IMR-90 (cell line): ENCODE measurements around the gene CADM1. TPM values are rescaled to one million over a fixed set of nuclear protein-coding genes. Genes with fewer than 3 reads are reported as not detected.

Source experiments
- ATAC-seq: fragments of 200-7000 bp; cut with Tn5 transposase; 2 replicates; pipeline ENCODE4 v1.9.1; 2020; ENCODE audit warnings: low read depth, mild to moderate bottlenecking, moderate library complexity
- BruUV-seq: library from RNA; stranded (reverse); fragments of 400-500 nt; replicated peaks from 2 replicates; lab custom pipeline; 2021; lab: Mats Ljungman, UMichigan
- CTCF ChIA-PET: fragments of 300-600 bp; formaldehyde crosslinking; extraction: SDS; loops from one replicate; lab custom pipeline; 2021; ENCODE audit warnings: antibody characterized with exemption; lab: Yijun Ruan, JAX
- POLR2A ChIA-PET: fragments of 300-600 bp; sonication (Branson Sonifier 250); formaldehyde crosslinking; loops from one replicate; lab custom pipeline; 2022; ENCODE audit warnings: antibody characterized with exemption; ENCODE audit not compliant: unreplicated experiment; lab: Charles Lee
- DNase-seq: peaks from one replicate; pipeline ENCODE4 v3.0.0; 2013
- H2AFZ ChIP-seq: replicated peaks from 2 replicates; pipeline ENCODE3; 2013; ENCODE audit warnings: low read length, mild to moderate bottlenecking; ENCODE audit not compliant: poor library complexity
- H2AK5ac ChIP-seq: 2 replicates; pipeline ENCODE4 v1.6.1; 2013; ENCODE audit warnings: low read depth, low read length, inconsistent platforms
- H2AK9ac ChIP-seq: replicated peaks from 2 replicates; pipeline ENCODE3; 2013; ENCODE audit warnings: mild to moderate bottlenecking, low read depth, low read length, moderate library complexity; ENCODE audit not compliant: poor library complexity
- H2BK120ac ChIP-seq: 2 replicates; pipeline ENCODE4 v1.6.1; 2013; ENCODE audit warnings: low read depth, low read length, inconsistent platforms
- H2BK15ac ChIP-seq: 3 replicates; pipeline ENCODE4 v1.6.1; 2013; ENCODE audit warnings: low read depth, low read length, inconsistent platforms
- H2BK20ac ChIP-seq: 2 replicates; pipeline ENCODE4 v1.6.1; 2013; ENCODE audit warnings: low read depth, mild to moderate bottlenecking, inconsistent platforms, low read length, moderate library complexity
- H2BK5ac ChIP-seq: 2 replicates; pipeline ENCODE4 v1.6.1; 2013; ENCODE audit warnings: mild to moderate bottlenecking, low read depth, low read length, inconsistent platforms; ENCODE audit not compliant: poor library complexity, severe bottlenecking
- H3K14ac ChIP-seq: replicated peaks from 2 replicates; pipeline ENCODE4 v1.6.1; 2013; ENCODE audit warnings: low read depth, low read length, inconsistent platforms
- H3K18ac ChIP-seq: 2 replicates; pipeline ENCODE4 v1.6.1; 2013; ENCODE audit warnings: low read depth, low read length, control low read depth
- H3K23ac ChIP-seq: 2 replicates; pipeline ENCODE4 v1.6.1; 2013; ENCODE audit warnings: low read depth, low read length, inconsistent platforms
- H3K27ac ChIP-seq: 2 replicates; pipeline ENCODE4 v1.5.1; 2013; ENCODE audit warnings: mild to moderate bottlenecking, control low read depth, low read length; ENCODE audit not compliant: insufficient read depth
- H3K27me3 ChIP-seq: 2 replicates; pipeline ENCODE4 v1.6.1; 2013; ENCODE audit warnings: low read length; ENCODE audit not compliant: control insufficient read depth, insufficient read depth
- H3K36me3 ChIP-seq: 2 replicates; pipeline ENCODE4 v1.6.1; 2013; ENCODE audit warnings: low read length, mixed read lengths; ENCODE audit not compliant: control insufficient read depth, insufficient read depth
- H3K4ac ChIP-seq: 2 replicates; pipeline ENCODE4 v1.6.1; 2013; ENCODE audit warnings: low read depth, low read length, inconsistent platforms
- H3K4me1 ChIP-seq: 2 replicates; pipeline ENCODE4 v1.6.1; 2013; ENCODE audit warnings: low read length, mixed read lengths; ENCODE audit not compliant: control insufficient read depth, insufficient read depth
- H3K4me2 ChIP-seq: 2 replicates; pipeline ENCODE4 v1.6.1; 2013; ENCODE audit warnings: low read depth, mild to moderate bottlenecking, control low read depth, low read length, moderate library complexity
- H3K4me3 ChIP-seq: 2 replicates; pipeline ENCODE4 v1.5.1; 2013; ENCODE audit warnings: low read depth, mild to moderate bottlenecking, control low read depth, low read length, moderate library complexity; ENCODE audit not compliant: insufficient read depth
- H3K56ac ChIP-seq: 2 replicates; pipeline ENCODE4 v1.6.1; 2013; ENCODE audit warnings: low read length, inconsistent platforms; ENCODE audit not compliant: insufficient read depth; ENCODE audit errors: extremely low read depth
- H3K79me1 ChIP-seq, 2 experiments: 2 replicates each; pipeline ENCODE4 v1.6.1; 2013; ENCODE audit warnings: low read length in 2 of 2, inconsistent platforms in 1 of 2, low read depth in 1 of 2
- H3K9ac ChIP-seq: 2 replicates; pipeline ENCODE4 v1.6.1; 2013; ENCODE audit warnings: low read depth, low read length, control low read depth
- H3K9me1 ChIP-seq: 2 replicates; pipeline ENCODE4 v1.6.1; 2013; ENCODE audit warnings: low read length, inconsistent platforms; ENCODE audit not compliant: insufficient read depth
- H3K9me3 ChIP-seq: 2 replicates; pipeline ENCODE4 v1.6.1; 2013; ENCODE audit warnings: low read length; ENCODE audit not compliant: control insufficient read depth, insufficient read depth
- H4K20me1 ChIP-seq: 2 replicates; pipeline ENCODE4 v1.6.1; 2013; ENCODE audit warnings: low read length, inconsistent platforms; ENCODE audit not compliant: insufficient read depth
- H4K5ac ChIP-seq: 2 replicates; pipeline ENCODE4 v1.6.1; 2013; ENCODE audit warnings: mild to moderate bottlenecking, low read depth, low read length, control low read depth
- H4K8ac ChIP-seq, 2 experiments: 2 replicates each; pipeline ENCODE4 v1.6.1; 2013; ENCODE audit warnings: low read depth in 2 of 2, low read length in 2 of 2, control low read depth in 1 of 2, inconsistent platforms in 1 of 2
- H4K91ac ChIP-seq: 2 replicates; pipeline ENCODE4 v1.6.1; 2013; ENCODE audit warnings: low read depth, low read length, inconsistent platforms; ENCODE audit not compliant: insufficient read depth
- BHLHE40 ChIP-seq: fragments of 150-350 bp; IDR thresholded peaks from 2 replicates; pipeline ENCODE4 v1.6.1; 2016; ENCODE audit warnings: mild to moderate bottlenecking, low read depth, low read length
- CEBPB ChIP-seq: IDR thresholded peaks from 2 replicates; pipeline ENCODE4 v1.6.1; 2012; ENCODE audit warnings: low read depth, low read length, improper control_type of control experiment
- CHD1 ChIP-seq: IDR thresholded peaks from 2 replicates; pipeline ENCODE4 v1.6.1; 2012; ENCODE audit warnings: low read depth, low read length, improper control_type of control experiment
- FOS ChIP-seq: fragments of 150-350 bp; IDR thresholded peaks from 2 replicates; pipeline ENCODE4 v1.6.1; 2016; ENCODE audit warnings: low read depth, low read length
- MAFK ChIP-seq: IDR thresholded peaks from 2 replicates; pipeline ENCODE4 v1.6.1; 2012; ENCODE audit warnings: low read depth, low read length, improper control_type of control experiment
- MAZ ChIP-seq: IDR thresholded peaks from 2 replicates; pipeline ENCODE4 v1.6.1; 2012; ENCODE audit warnings: low read depth, mild to moderate bottlenecking, low read length, improper control_type of control experiment, moderate library complexity, borderline replicate concordance
- MXI1 ChIP-seq: IDR thresholded peaks from 2 replicates; pipeline ENCODE4 v1.6.1; 2012; ENCODE audit warnings: low read depth, mild to moderate bottlenecking, low read length, moderate library complexity, borderline replicate concordance
- NFE2L2 ChIP-seq: fragments of 150-350 bp; IDR thresholded peaks from 2 replicates; pipeline ENCODE4 v1.6.1; 2016; ENCODE audit warnings: low read depth, mild to moderate bottlenecking, low read length
- POLR2A ChIP-seq: IDR thresholded peaks from 2 replicates; pipeline ENCODE4 v1.6.1; 2012; ENCODE audit warnings: mild to moderate bottlenecking, low read depth, low read length
- RAD21 ChIP-seq: IDR thresholded peaks from 2 replicates; pipeline ENCODE4 v1.6.1; 2012; ENCODE audit warnings: low read length, improper control_type of control experiment
- RCOR1 ChIP-seq: IDR thresholded peaks from 2 replicates; pipeline ENCODE4 v1.6.1; 2012; ENCODE audit warnings: mild to moderate bottlenecking, low read length, improper control_type of control experiment; ENCODE audit not compliant: insufficient replicate concordance
- RFX5 ChIP-seq: IDR thresholded peaks from 2 replicates; pipeline ENCODE4 v1.8.0; 2012; ENCODE audit warnings: low read depth, mild to moderate bottlenecking, low read length, moderate library complexity
- SMC3 ChIP-seq: fragments of 150-350 bp; IDR thresholded peaks from 2 replicates; pipeline ENCODE4 v1.6.1; 2016; ENCODE audit warnings: low read depth, mild to moderate bottlenecking, antibody characterized with exemption, low read length, moderate library complexity
- WGBS, 2 experiments: methylation state at CpG; one replicate each; pipeline versions ENCODE4 v1.1.5 to v1.1.7; 2013; ENCODE audit warnings: missing lambda C conversion rate in 2 of 2; ENCODE audit not compliant: insufficient read length in 1 of 2; ENCODE audit errors: extremely low coverage in 2 of 2; 5-methylcytosine and 5-hydroxymethylcytosine counted together
- dilution Hi-C: fragments of 300-500 bp; cut with HindIII; formaldehyde crosslinking; loops from one replicate; pipeline ENCODE4 v1.14.3; 2018; ENCODE audit warnings: low sequenced_read_pairs; ENCODE audit not compliant: unreplicated experiment
- in situ Hi-C: fragments of 300-500 bp; cut with MboI; formaldehyde crosslinking; loops from 3 replicates; pipeline ENCODE4 v1.14.3; 2019; ENCODE audit warnings: low sequenced_read_pairs, inconsistent platforms, mixed read lengths
- intact Hi-C: fragments of 100-400 bp; cut with micrococcal nuclease; formaldehyde crosslinking; loops from 2 replicates; pipeline ENCODE4 v1.10.0; 2022
- polyA plus RNA-seq, 3 experiments: library from polyadenylated mRNA; depleted of rRNA; stranded (reverse); fragments of >200 nt; gene quantifications; 2 replicates each; pipeline ENCODE4 v1.2.3, GENCODE V29; 2012; ENCODE audit warnings: low replicate concordance in 1 of 3
- total RNA-seq: library from RNA; depleted of rRNA; stranded (reverse); fragments of >200 nt; gene quantifications from 2 replicates; pipeline ENCODE4 v1.2.3, GENCODE V29; 2012
- TF ChIP-seq, protein P1 (sequence below): fragments of 150-350 bp; IDR thresholded peaks from 2 replicates; pipeline ENCODE4 v1.6.1; 2017; ENCODE audit warnings: mild to moderate bottlenecking, antibody characterized with exemption, low read length, low read depth
- TF ChIP-seq, protein P2 (sequence below): fragments of 150-350 bp; IDR thresholded peaks from 2 replicates; pipeline ENCODE4 v1.6.1; 2016; ENCODE audit warnings: low read depth, mild to moderate bottlenecking, low read length, moderate library complexity, borderline replicate concordance
- TF ChIP-seq, protein P3 (sequence below): conservative IDR thresholded peaks from 2 replicates; pipeline ENCODE4 v1.5.1; 2012; ENCODE audit warnings: mild to moderate bottlenecking, low read depth, low read length, improper control_type of control experiment

The CADM1 gene
- total and polyA plus RNA-seq, 2 of the 4 experiments (the other 2 are of a cell fraction) = 28.8 to 77.1 TPM

DNA sequence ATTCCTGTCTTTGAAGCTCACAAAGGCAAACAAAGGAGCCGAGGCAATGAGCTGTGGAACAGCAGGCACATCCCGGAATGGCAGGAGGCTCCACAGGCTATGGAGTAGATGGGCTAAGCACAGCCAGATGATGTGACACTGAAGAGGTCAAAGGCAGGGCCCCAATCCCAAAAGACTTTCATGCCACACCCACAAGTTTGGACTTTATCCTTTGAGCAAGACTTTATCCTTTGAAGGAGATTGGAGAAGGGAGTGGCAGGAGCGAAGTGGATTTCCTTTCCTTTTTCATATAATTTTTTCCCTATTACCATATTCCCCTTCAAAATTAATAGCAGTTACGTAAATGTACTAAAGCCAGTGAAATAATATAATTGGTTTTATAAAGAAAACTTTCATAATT, 379.4 kb downstream of the CADM1 start:
- Histone ChIP-seq H4K5ac (no peak overlapping the region), H2AK9ac (no peak overlapping the region), H3K9ac (no peak overlapping the region), H3K14ac (no peak overlapping the region), H4K20me1 (no peaks in the 10 kb centered on the region), H3K4me3 (no peak overlapping the region), H3K27me3 (peaks cover 6% of the 10 kb centered on the region; the same call in 1 of the 2 replicates), H3K4me1 (no peaks in the 10 kb centered on the region), H3K23ac (no peak overlapping the region), H3K36me3 (no peaks in the 10 kb centered on the region), H3K4me2 (no peak overlapping the region), H3K27ac (no peak overlapping the region), H4K8ac (no peak overlapping the region), H2BK120ac (no peak overlapping the region), H3K56ac (no peak overlapping the region), H2BK20ac (no peak overlapping the region), H3K9me3 (no peaks in the 10 kb centered on the region), H2BK15ac (no peak overlapping the region), H2AFZ (no peak overlapping the region), H3K4ac (no peak overlapping the region), H4K91ac (no peak overlapping the region), H3K9me1 (no peaks in the 10 kb centered on the region), H2BK5ac (no peak overlapping the region), H3K79me1 (no peaks in the 10 kb centered on the region), H3K18ac (no peak overlapping the region), H2AK5ac (no peak overlapping the region)
- ChIA-PET CTCF (no interaction called here), POLR2A (no interaction called here)
- no peak for DNase-seq
- TF ChIP-seq BHLHE40 (no peak), MAZ (no peak), CEBPB (no peak), SMC3 (no peak), NFE2L2 (no peak), RAD21 (no peak), MXI1 (no peak), MAFK (no peak), CHD1 (no peak), RCOR1 (no peak), POLR2A (no peak), FOS (no peak), RFX5 (no peak)
- TF ChIP-seq, protein P1, sequence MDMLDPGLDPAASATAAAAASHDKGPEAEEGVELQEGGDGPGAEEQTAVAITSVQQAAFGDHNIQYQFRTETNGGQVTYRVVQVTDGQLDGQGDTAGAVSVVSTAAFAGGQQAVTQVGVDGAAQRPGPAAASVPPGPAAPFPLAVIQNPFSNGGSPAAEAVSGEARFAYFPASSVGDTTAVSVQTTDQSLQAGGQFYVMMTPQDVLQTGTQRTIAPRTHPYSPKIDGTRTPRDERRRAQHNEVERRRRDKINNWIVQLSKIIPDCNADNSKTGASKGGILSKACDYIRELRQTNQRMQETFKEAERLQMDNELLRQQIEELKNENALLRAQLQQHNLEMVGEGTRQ = no peak
- TF ChIP-seq, protein P2, sequence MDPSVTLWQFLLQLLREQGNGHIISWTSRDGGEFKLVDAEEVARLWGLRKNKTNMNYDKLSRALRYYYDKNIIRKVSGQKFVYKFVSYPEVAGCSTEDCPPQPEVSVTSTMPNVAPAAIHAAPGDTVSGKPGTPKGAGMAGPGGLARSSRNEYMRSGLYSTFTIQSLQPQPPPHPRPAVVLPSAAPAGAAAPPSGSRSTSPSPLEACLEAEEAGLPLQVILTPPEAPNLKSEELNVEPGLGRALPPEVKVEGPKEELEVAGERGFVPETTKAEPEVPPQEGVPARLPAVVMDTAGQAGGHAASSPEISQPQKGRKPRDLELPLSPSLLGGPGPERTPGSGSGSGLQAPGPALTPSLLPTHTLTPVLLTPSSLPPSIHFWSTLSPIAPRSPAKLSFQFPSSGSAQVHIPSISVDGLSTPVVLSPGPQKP = no peak
- TF ChIP-seq, protein P3, sequence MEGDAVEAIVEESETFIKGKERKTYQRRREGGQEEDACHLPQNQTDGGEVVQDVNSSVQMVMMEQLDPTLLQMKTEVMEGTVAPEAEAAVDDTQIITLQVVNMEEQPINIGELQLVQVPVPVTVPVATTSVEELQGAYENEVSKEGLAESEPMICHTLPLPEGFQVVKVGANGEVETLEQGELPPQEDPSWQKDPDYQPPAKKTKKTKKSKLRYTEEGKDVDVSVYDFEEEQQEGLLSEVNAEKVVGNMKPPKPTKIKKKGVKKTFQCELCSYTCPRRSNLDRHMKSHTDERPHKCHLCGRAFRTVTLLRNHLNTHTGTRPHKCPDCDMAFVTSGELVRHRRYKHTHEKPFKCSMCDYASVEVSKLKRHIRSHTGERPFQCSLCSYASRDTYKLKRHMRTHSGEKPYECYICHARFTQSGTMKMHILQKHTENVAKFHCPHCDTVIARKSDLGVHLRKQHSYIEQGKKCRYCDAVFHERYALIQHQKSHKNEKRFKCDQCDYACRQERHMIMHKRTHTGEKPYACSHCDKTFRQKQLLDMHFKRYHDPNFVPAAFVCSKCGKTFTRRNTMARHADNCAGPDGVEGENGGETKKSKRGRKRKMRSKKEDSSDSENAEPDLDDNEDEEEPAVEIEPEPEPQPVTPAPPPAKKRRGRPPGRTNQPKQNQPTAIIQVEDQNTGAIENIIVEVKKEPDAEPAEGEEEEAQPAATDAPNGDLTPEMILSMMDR = no peak
- no peak for ATAC-seq
- 55% methylated on average over 2 of the region's 4 CpGs; no CpG with 5 or more reads in 1 of the 2 experiments for WGBS, 2 experiments
- dilution Hi-C loops (no loop called here), intact Hi-C loops (no loop called here), in situ Hi-C loops (no loop called here)
- no TSS peak for BruUV-seq
